HPDE6-E6E7 (cell line): ENCODE measurements around the gene ZNF804A.
"Not testable (repeated sequence)": the region's sequence is repeated elsewhere in the genome, so short reads cannot be mapped to it uniquely, and the experiment has no call there.

Experiments
- DNase-seq: peaks from one replicate; pipeline ENCODE4 v3.0.0; 2011; ENCODE audit warnings: missing footprints; ENCODE audit errors: extremely low spot score

The ZNF804A gene

GRCh38 chr2:184721881-184722280 lies 123.6 kb downstream of the ZNF804A start:
- DNase-seq = no peak

GRCh38 chr2:184727813-184728212 lies 129.5 kb downstream of the ZNF804A start:
- no peak for DNase-seq

GRCh38 chr2:184728411-184728810 lies 130.1 kb downstream of the ZNF804A start:
- no peak for DNase-seq

GRCh38 chr2:184729581-184729980 lies 131.3 kb downstream of the ZNF804A start:
- DNase-seq = no peak

- DNase-seq = no peak
These were observed 132.0 kb downstream of the ZNF804A start for GRCh38 chr2:184730288-184730687.

GRCh38 chr2:184734338-184734737 lies 136.0 kb downstream of the ZNF804A start:
- DNase-seq = no peak

GRCh38 chr2:184735611-184736010 lies 137.3 kb downstream of the ZNF804A start:
- DNase-seq = no peak

GRCh38 chr2:184743096-184743495 lies 144.8 kb downstream of the ZNF804A start:
- DNase-seq = no peak

GRCh38 chr2:184756161-184756560 lies 157.8 kb downstream of the ZNF804A start:
- DNase-seq = no peak

GRCh38 chr2:184756885-184757284 lies 158.6 kb downstream of the ZNF804A start:
- DNase-seq = no peak

- DNase-seq = not testable (repeated sequence)
These were observed 161.4 kb downstream of the ZNF804A start for GRCh38 chr2:184759557-184760255.

GRCh38 chr2:184760931-184761330 lies 162.6 kb downstream of the ZNF804A start:
- no peak for DNase-seq

GRCh38 chr2:184765112-184765895 lies 167.0 kb downstream of the ZNF804A start:
- DNase-seq = no peak

- DNase-seq = no peak
These were observed 168.7 kb downstream of the ZNF804A start for GRCh38 chr2:184767059-184767458.

GRCh38 chr2:184769023-184769422 lies 170.7 kb downstream of the ZNF804A start:
- peak; percentile 4 for DNase-seq

- DNase-seq = no peak
These were observed 171.4 kb downstream of the ZNF804A start for GRCh38 chr2:184769686-184770085.

GRCh38 chr2:184779777-184780176 lies 181.4 kb downstream of the ZNF804A start:
- no peak for DNase-seq

- DNase-seq = no peak
These were observed 182.1 kb downstream of the ZNF804A start for GRCh38 chr2:184780384-184780783.

GRCh38 chr2:184780944-184781343 lies 182.6 kb downstream of the ZNF804A start:
- no peak for DNase-seq

GRCh38 chr2:184783576-184783975 lies 185.2 kb downstream of the ZNF804A start:
- DNase-seq = no peak

- DNase-seq = no peak
These were observed 194.8 kb downstream of the ZNF804A start for GRCh38 chr2:184793176-184793575.

- DNase-seq = no peak
These were observed 201.1 kb downstream of the ZNF804A start for GRCh38 chr2:184799379-184799778.

GRCh38 chr2:184814421-184814820 lies 216.1 kb downstream of the ZNF804A start:
- no peak for DNase-seq
